ENCODE results near the gene SBDS. TPM values are rescaled to one million over a fixed set of nuclear protein-coding genes. Genes with fewer than 3 reads are reported as not detected.
A peak's percentile ranks its signal among the peaks of the same experiment; 100 is the strongest.
"Not testable (repeated sequence)": the region's sequence is repeated elsewhere in the genome, so short reads cannot be mapped to it uniquely, and the experiment has no call there.

SBDS gene
- polyA plus RNA-seq, 3 donors = 88.9 to 112 (median 103) TPM

- DNase-seq = no peak
Measured at GRCh38 chr7:67006965-67007364, 11.6 kb upstream of the SBDS start.

DNA sequence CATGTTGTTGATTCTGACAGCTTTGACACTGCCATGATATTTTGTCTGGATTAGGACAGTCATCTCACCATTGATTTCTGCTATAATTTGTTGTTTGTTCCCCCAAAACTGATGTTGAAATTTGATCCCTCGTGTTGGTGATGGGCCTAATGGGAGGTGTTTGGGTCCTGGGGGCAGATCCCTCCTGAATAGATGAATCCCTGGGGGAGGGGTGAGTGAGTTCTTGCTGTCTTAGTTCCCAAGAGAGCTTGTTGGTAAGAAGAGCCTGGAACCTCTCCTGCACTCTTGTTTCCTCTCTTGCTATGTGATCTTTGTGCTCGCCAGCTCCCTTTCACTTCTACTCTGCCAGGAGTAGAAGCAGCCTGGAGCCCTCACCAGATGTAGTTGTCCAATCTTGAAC lies 8.8 kb upstream of the SBDS start:
- DNase-seq = not testable (repeated sequence)

DNA sequence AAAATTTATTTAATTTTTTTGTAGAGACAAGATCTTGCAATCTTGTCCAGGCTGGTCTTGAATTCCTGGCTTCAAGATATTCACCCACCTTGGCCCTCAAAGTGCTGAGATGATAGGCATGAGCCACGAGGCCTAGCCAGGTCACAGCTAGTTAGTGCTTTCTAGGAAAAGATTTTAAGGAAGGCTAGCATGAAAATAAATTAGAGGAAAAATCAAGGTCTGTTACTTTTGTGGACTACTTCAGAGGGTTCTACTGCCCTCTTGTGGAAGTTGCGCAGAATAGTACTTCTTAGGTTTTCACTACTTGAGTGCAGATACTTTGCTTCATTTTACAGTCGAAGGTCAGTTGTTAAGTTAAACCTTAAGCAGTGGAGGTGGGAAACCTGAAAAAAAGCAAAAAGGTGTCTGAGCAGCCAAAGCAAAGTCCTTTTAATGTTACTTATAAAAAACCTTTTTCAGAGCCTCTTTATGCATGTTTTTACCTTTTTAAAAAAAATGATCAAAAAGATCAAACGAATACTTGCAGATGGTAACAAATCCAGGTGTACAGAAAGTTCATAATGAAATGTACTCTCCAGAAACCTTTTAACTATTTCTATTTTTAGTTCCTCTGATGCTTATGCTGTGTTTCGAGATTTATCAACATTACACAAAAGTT lies 5.3 kb upstream of the SBDS start:
- not testable (repeated sequence) for DNase-seq

DNA sequence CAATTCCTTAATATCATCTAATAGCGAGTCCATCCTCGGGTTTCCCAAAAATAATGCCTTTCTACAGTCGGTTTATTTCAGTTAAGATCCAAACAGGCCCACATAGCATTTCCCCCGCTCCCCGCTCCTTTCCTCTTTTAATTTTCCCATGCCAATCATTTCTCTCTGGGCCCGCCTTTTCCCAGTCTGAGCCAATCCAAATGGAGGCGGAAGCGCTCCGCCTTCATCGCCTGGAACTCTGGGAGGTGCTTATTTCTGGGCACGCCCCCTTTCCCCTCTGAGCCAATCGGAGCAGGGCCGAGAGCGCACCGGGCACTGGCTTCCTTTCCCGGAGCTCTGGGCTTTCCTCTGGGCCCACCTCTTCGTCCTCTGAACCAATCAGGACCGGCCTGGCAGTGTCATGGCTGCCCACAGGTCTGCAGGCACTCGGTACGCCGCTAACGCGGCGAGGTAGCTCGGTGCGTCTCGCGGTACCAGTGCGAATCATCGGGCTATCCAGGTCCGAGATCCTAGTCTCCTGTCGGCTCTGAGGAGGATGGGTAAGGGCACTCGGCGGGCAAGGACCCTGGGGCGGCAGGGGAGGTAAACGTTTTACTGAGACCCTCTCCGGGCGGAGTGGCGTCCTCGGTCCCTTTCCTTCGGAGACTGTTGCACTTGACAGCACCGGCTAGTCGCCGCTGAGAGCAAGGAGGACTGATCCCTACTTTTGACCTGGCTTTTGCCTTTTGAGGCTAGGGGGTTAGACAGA lies 1.2 kb upstream of the SBDS start, which contains the start of gene TYW1:
Gene TYW1, plus strand, starts transcription at position 390 of the 748 bp plus-strand sequence. Its CDS starts 146 bp downstream, at position 536.
- peak; percentile 97 for DNase-seq

DNA sequence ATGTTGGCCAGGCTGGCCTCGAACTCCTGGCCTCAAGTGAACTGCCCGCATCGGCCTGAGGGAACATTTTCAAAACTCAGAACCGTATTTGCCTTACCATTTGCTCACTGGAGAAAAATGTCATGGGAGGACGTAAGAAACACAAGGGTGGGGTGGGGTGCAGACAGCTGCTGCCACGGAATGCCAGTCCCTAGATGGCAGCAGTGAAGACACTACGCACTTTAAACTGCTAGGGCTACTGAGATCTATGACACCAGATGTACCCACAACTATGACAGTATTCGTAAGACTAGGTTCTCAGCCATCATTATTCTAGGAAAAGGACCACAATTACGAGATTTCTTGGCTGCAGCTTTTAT lies 716 bp downstream of the SBDS start:
- DNase-seq = peak; percentile 54

GRCh38 chr7:66994051-66994450 lies 1.3 kb downstream of the SBDS start:
- DNase-seq = not testable (repeated sequence)

DNA sequence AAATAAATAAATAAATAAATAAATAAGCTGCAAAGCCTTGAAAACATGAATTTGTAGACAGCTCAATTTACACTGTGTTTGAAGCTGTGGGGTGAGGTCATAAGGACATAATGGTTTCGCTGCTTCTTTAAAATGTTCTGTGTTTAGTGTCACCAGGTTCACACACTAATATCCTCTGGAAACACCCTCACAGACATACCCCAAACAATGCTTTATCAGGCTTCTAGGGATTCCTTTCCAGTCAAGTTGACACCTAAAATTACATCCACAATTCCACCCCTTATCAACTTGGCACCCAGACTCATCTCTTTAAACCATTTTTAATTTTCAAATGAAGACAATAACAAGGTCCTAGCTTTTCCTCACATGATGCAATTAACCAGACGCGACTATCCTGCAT lies 5.8 kb downstream of the SBDS start:
- not testable (repeated sequence) for DNase-seq

DNA sequence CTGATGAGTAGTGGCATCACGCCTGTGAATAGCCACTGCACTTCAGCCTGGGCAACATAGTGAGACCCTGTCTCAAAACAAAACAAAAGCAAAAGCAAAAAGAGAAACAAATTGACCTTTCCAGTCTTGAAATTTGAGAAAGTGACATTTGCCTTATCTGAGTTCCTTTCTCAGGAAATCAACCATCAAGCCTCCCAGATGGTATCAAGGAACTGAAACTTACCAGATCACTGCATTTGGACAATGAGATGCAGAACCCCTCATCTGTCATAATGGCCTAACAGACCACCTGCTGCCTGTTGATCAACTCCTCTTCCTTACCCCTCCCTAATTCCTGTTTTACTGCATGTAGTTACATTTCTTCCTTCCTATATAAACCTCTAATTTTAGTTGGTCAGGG lies 15.1 kb downstream of the SBDS start:
- DNase-seq = not testable (repeated sequence)

DNA sequence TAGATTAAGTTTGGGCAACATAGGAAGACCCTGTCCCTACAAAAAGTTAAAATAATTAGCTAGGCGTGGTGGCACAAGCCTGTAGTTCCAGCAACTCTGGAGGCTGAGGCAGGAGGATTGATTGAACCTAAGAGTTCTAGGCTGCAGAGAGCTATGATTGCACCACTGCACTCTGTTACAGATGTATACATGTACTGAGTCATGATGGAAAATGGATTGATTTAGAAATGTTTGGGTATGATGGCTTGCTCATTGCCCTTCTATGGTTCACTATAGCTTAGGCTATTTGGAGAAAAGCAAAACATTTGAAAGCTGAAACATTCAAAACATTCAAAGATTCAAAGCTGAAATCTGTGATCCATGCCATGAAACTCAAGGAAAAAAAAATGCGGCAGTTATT lies 16.4 kb downstream of the SBDS start:
- DNase-seq = not testable (repeated sequence)

GRCh38 chr7:66978312-66978711 lies 17.1 kb downstream of the SBDS start:
- DNase-seq = not testable (repeated sequence)

DNA sequence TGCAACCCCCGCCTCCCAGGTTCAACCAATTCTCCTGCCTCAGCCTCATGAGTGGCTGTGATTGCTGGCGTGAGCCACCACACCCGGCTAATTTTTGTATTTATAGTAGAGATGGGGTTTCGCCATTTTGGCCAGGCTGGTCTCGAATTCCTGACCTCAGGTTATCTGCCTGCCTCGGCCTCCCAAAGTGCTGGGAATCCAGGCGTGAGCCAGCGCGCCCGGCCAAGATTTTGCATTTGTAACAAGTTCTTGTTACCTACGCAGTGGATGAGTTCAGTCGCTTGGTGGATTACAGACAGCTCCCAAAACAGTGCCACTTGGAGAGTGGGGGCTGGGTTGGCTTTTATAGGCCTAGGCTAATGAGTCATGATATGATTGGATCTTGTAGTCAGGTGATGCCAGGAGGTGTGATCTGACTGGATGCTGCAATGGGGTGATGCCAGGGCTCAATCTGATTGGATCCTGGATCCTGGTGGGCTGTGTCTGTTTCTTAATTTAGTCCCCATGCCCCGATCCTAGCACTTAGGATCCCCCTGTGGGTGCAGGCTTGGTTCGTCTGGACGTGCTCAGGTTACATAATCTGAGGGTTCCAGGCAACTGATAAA lies 20.3 kb downstream of the SBDS start:
- no peak for DNase-seq

GRCh38 chr7:66970310-66970709 lies 25.1 kb downstream of the SBDS start:
- DNase-seq = no peak

DNA sequence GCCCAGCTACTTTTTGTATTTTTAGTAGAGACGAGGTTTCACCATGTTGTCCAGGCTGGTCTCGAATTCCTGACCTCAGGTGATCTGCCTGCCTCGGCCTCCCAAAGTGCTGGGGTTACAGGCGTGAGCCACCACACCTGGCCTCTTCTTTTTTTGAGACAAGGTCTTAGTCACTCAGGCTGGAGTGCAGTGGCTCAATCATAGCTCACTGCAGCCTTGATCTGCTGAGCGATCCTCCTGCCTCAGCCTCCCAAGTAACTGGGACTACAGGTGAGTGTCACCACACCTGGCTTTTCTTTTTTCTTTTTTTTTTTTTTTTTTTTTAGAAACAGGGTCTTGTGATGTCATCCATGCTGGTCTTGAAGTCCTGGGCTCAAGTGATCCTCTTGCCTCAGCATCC lies 26.4 kb downstream of the SBDS start:
- DNase-seq = not testable (repeated sequence)

DNA sequence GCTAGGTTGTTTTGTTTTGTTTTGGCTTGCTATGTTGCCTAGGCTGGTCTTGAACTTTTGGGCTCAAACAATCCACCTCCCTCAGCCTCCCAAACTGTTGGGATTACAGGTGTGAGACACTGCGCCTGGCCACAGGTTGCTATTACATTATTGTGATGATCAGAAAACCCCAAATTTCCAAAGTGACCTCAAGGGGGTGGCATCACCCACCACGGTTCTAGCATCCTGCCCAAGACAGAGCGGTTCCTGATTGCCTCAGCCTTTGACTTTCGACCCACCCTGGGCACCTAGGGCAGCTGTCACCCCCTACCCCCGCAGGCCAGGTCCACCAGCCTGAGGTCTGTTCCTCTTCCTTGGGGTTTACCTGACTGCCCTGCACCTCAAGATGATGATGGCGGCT lies 28.4 kb downstream of the SBDS start:
- DNase-seq = no peak

DNA sequence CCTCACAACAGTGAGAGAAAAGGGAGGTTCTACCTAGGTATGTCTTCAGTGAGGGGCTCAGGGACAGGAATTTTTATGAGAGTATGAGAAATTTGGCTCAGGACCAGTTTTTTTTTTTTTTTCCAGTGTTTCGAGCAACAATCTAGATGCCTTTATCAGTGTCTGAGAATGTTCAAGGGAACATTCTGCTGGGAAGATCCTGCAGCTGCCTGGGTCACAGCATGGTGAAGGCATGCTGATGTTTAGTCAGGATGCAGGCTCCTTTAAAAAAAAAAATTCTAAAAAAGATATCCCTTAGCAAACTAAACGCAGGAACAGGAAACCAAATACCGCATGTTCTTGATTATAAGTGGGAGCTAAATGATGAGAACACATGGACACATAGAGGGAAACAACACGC lies 31.0 kb downstream of the SBDS start:
- DNase-seq = no peak

- DNase-seq = no peak
Measured at GRCh38 chr7:66961096-66961495, 34.3 kb downstream of the SBDS start.

DNA sequence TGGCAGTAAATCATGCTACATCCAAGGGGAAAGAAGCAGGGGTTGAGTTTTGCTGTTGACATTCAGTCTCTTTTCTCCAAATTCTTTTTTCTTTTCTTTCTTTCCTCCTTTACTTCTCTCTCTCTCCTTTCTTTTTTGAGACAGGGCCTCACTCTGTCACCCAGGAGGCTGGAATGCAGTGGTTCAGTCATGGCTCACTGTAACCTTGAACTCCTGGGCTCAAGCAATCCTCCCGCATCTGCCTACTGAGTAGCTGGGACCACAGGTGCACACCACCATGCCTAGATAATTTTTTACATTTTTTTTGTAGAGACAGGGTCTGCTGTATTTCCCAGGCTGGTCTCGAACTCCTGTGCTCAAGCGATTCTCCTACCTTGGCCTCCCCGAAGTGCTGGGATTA lies 35.2 kb downstream of the SBDS start:
- no peak for DNase-seq

DNA sequence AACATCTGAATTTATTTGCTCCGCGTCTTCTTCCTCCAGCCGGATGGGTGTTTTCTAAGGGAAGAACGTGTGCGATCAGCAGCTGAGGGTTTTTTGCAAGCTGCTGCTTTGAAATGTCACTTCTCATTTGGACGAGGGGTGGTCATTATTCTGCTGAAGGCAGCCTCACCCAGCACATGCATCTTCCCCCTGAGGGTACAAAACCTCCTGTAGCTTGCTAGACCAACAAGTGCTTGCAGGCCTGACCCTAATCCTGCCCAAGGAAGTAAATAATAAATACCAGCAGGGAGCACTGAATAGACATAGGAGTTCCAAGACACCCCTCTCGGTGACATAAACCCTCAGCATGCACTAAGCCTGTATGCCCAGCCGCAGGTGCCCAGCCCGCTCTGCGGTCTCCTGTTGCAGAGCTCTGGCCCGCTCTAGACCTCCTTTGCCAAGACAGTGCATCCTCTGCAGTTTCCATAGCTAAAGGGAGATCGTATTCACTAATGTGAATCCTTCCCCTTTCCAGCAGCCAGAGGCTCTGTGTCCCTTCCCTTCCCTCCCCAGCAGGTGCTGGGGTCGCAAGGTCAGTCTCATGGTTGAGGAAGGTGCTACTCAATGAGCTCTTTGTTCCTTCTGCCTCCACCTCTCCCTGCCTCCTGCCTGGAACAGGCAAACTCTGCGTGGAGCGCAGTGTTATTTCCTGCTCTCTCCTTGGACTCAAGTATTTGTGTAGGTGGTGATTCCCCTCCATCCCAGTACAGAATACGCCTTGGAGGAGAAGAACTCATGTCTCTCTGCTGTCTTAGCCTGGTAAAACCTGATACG lies 36.6 kb downstream of the SBDS start:
- DNase-seq = no peak

DNA sequence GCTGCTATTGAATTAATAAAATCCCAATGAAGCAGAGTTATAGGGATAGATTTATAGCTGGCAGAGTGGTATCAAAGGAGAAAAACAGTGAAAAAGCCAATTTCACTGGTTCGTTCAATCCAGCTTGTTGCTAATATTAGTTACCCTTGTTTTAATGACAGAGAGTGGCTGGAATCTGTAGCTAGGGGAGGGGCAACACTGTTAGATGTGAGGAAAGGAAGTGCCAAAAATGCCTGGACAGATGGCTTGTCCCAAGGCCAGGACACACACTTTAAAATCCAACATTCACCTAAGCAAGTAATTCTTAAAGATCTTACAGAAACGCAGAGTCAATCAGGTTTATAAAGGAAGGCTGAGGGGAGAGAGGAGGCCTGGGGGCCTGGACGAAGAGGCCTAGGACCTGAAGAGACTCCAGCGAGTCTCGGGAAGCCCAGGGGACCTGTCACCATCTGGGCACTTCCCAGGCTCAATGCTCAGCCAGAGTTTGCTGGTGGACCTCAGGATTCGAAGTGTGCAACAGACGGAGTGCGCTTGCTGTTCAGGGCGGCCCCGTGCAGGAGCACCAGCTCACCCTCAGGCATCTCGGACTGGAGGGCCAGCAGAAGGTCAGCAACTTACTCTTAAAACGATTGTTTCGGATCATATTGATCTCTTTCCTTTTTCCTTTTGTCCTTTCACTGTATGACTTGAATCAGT lies 37.6 kb downstream of the SBDS start:
- DNase-seq = no peak

GRCh38 chr7:66953044-66953427 lies 42.4 kb downstream of the SBDS start:
- DNase-seq = no peak

DNA sequence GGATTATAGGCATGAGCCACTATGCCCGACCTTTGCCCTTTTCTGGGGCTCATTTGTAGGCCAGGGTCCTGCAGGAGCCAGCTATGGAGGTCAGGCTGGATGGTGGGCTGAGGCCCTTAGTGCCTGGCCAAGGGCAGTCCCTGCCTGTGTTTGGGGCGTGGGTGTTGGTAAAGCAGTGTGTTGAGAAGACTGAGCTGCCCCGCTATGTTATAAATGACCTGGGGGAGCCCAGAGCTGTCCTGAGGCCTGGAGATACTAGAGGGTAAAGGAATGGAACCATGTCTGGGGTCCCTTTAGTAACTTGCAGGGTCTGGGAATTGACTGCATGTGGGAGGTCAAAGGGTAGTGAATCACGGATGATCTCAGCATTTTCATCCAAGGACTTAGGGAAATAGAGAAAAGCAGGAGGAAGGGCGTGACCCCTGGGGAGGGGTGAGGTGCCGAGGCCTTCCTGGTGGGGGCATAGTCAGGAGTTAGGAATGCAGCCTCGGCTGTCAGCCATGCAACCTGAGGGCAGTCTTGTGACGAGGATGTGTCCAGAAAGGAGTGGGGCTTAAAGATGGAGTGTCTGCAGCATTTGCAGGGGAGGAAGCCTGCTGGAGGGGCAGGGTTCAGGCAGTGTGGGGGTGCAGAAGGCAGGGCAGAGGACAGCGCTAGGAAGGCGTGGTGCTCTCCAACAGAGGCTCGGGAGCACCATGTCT lies 42.9 kb downstream of the SBDS start:
- DNase-seq = no peak

Data from renal pelvis (tissue), 4 donors.